ENCODE results near the gene ZNF488. TPM values are rescaled to one million over a fixed set of nuclear protein-coding genes. Genes with fewer than 3 reads are reported as not detected.

The ZNF488 gene
- polyA plus RNA-seq, 1 of the 3 experiments (the other 2 are of a cell fraction) = 0.59 TPM

DNA sequence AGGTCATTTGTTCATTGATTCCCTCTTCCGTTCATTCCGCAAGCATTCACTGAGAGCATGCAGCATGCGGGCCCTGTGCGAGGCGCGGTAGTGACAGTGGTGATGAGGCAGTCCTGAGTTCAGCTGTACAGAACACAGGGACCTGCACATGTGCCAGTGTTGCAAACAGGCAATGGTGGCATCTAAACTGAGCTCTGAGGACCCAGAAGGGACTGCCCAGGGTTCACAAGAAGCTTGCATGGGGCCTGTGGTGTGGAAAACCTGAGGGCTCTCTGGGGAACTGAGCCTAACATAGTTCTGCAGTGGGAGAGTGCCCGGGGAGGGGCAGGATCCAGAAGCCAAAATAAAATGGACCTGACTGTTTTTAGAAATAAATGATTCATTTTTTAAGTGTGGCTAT, 13.2 kb downstream of the ZNF488 start:
- H3K27me3 ChIP-seq (ENCODE audit: insufficient read depth) = no peaks in the 10 kb centered on the region
- H3K4me2 ChIP-seq = no peak overlapping the region
- TF ChIP-seq GATA2 (CRISPR knock-in tag; IDR thresholded peaks at IDR 0.05) = no peak
- no peak for TF ChIP-seq YY1 (IDR thresholded peaks at IDR 0.05; ENCODE audit: low read depth)
- TF ChIP-seq, protein P1, sequence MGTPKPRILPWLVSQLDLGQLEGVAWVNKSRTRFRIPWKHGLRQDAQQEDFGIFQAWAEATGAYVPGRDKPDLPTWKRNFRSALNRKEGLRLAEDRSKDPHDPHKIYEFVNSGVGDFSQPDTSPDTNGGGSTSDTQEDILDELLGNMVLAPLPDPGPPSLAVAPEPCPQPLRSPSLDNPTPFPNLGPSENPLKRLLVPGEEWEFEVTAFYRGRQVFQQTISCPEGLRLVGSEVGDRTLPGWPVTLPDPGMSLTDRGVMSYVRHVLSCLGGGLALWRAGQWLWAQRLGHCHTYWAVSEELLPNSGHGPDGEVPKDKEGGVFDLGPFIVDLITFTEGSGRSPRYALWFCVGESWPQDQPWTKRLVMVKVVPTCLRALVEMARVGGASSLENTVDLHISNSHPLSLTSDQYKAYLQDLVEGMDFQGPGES (IDR thresholded peaks at IDR 0.05; ENCODE audit: low read depth, low read length) = no peak
- TF ChIP-seq TEAD4 (IDR thresholded peaks at IDR 0.05; ENCODE audit: borderline replicate concordance, insufficient read depth) = no peak
- TF ChIP-seq FOSL2 (IDR thresholded peaks at IDR 0.05; ENCODE audit: borderline replicate concordance, low read depth) = no peak
- no peak for TF ChIP-seq MXI1 (IDR thresholded peaks at IDR 0.05; ENCODE audit: low read depth, low read length)
- TF ChIP-seq RCOR1 (IDR thresholded peaks at IDR 0.05; ENCODE audit: low read length) = no peak
- no peak for TF ChIP-seq TCF12 (IDR thresholded peaks at IDR 0.05)
- TF ChIP-seq FOXJ3 (CRISPR knock-in tag; IDR thresholded peaks at IDR 0.05) = no peak
- no peak for TF ChIP-seq ELF1 (IDR thresholded peaks at IDR 0.05)
- no peak for TF ChIP-seq CHD2 (IDR thresholded peaks at IDR 0.05; ENCODE audit: low read length, partially characterized antibody)
- no peak for TF ChIP-seq NRF1 (IDR thresholded peaks at IDR 0.05; ENCODE audit: low read depth, low read length)
- TF ChIP-seq, protein P2, sequence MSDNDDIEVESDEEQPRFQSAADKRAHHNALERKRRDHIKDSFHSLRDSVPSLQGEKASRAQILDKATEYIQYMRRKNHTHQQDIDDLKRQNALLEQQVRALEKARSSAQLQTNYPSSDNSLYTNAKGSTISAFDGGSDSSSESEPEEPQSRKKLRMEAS (IDR thresholded peaks at IDR 0.05; ENCODE audit: low read depth) = no peak
- TF ChIP-seq, protein P3, sequence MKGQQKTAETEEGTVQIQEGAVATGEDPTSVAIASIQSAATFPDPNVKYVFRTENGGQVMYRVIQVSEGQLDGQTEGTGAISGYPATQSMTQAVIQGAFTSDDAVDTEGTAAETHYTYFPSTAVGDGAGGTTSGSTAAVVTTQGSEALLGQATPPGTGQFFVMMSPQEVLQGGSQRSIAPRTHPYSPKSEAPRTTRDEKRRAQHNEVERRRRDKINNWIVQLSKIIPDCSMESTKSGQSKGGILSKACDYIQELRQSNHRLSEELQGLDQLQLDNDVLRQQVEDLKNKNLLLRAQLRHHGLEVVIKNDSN (IDR thresholded peaks at IDR 0.05; ENCODE audit: borderline replicate concordance, low read depth) = no peak
- no peak for TF ChIP-seq EZH2phosphoT487 (IDR thresholded peaks at IDR 0.05; ENCODE audit: borderline replicate concordance, low read depth)
- TF ChIP-seq, protein P4, sequence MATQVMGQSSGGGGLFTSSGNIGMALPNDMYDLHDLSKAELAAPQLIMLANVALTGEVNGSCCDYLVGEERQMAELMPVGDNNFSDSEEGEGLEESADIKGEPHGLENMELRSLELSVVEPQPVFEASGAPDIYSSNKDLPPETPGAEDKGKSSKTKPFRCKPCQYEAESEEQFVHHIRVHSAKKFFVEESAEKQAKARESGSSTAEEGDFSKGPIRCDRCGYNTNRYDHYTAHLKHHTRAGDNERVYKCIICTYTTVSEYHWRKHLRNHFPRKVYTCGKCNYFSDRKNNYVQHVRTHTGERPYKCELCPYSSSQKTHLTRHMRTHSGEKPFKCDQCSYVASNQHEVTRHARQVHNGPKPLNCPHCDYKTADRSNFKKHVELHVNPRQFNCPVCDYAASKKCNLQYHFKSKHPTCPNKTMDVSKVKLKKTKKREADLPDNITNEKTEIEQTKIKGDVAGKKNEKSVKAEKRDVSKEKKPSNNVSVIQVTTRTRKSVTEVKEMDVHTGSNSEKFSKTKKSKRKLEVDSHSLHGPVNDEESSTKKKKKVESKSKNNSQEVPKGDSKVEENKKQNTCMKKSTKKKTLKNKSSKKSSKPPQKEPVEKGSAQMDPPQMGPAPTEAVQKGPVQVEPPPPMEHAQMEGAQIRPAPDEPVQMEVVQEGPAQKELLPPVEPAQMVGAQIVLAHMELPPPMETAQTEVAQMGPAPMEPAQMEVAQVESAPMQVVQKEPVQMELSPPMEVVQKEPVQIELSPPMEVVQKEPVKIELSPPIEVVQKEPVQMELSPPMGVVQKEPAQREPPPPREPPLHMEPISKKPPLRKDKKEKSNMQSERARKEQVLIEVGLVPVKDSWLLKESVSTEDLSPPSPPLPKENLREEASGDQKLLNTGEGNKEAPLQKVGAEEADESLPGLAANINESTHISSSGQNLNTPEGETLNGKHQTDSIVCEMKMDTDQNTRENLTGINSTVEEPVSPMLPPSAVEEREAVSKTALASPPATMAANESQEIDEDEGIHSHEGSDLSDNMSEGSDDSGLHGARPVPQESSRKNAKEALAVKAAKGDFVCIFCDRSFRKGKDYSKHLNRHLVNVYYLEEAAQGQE (IDR thresholded peaks at IDR 0.05; ENCODE audit: low read depth, low read length) = no peak
- H3F3A ChIP-seq (replicated peaks; ENCODE audit: insufficient read depth) = no peaks in the 10 kb centered on the region
- DNase-seq = peak; percentile 5
- H3K9me2 ChIP-seq = no peaks in the 10 kb centered on the region
- no peak overlapping the region for H3K4me3 ChIP-seq (ENCODE audit: low read depth in 2 of 2, low read length in 1 of 2)
- H3K9ac ChIP-seq = no peak overlapping the region
- no peaks in the 10 kb centered on the region for H3K79me2 ChIP-seq (ENCODE audit: insufficient read depth)
- H3K36me3 ChIP-seq (replicated peaks in 1 of 2; ENCODE audit: control insufficient read depth in 1 of 2, insufficient read depth in 2 of 2, low read length in 1 of 2) = no peaks in the 10 kb centered on the region
- H3K27ac ChIP-seq (ENCODE audit: low read depth in 2 of 2, low read length in 1 of 2) = no peak overlapping the region
- WGBS (ENCODE audit: low lambda C conversion rate) = 87% methylated on average over 6 of the region's 7 CpGs
- ChIA-PET POLR2A (no interaction called here), CTCF (interaction anchor here (0.7 to 7.4 kb wide), 4 partner anchors 10 to 76 kb away, joined by 3 to 50 read pairs (median 5); partner anchors contain the start of gene RBP3)
- H3K9me3 ChIP-seq = no peaks in the 10 kb centered on the region
- no peaks in the 10 kb centered on the region; a peak in 1 of 4 replicates for H3K4me1 ChIP-seq (ENCODE audit: control insufficient read depth in 1 of 2, insufficient read depth in 2 of 2, low read depth in 1 of 2, low read length in 1 of 2)
- H4K20me1 ChIP-seq (ENCODE audit: insufficient read depth) = no peaks in the 10 kb centered on the region
- no peak overlapping the region for H2AFZ ChIP-seq (ENCODE audit: low read depth)
